Ovary (tissue), 9 donors: ENCODE measurements around the gene CCDC184. TPM values are rescaled to one million over a fixed set of nuclear protein-coding genes. Genes with fewer than 3 reads are reported as not detected.

Source experiments
- DNase-seq, 5 donors: peaks; one replicate each; pipeline ENCODE4 v3.0.0-alpha.2; 2019 to 2020
- H3K27ac ChIP-seq, 2 donors: fragments of 200-600 bp; one replicate each; pipeline versions ENCODE4 v1.5.1 to v1.8.0; 2019 to 2022
- H3K27me3 ChIP-seq: fragments of 200-600 bp; one replicate; pipeline ENCODE4 v1.8.0; 2022
- H3K36me3 ChIP-seq: fragments of 200-600 bp; sonication (generic); one replicate; pipeline ENCODE4 v1.5.1; 2019
- H3K4me1 ChIP-seq: one replicate; pipeline ENCODE4 v1.8.1; 2013; ENCODE audit warnings: mild to moderate bottlenecking, moderate library complexity; ENCODE audit not compliant: insufficient read depth
- H3K4me3 ChIP-seq: fragments of 200-600 bp; sonication (generic); one replicate; pipeline ENCODE4 v1.5.1; 2017
- H3K9me3 ChIP-seq, 2 donors: fragments of 200-600 bp in 1 of 2; sonication (generic) in 1 of 2; one replicate each; pipeline versions ENCODE4 v1.5.1 to v1.8.1; 2013 to 2019; ENCODE audit warnings: mild to moderate bottlenecking in 1 of 2, moderate library complexity in 1 of 2
- CTCF ChIP-seq, 3 donors: fragments of 450-650 bp in 2 of 3; fragments of 200-600 bp in 1 of 3; IDR thresholded peaks; one replicate each; pipeline versions ENCODE4 v1.5.1 to v1.8.0; 2016 to 2022; ENCODE audit warnings: antibody characterized with exemption in 3 of 3, mild to moderate bottlenecking in 1 of 3
- EP300 ChIP-seq: sonication (generic); formaldehyde crosslinking; IDR thresholded peaks from one replicate; pipeline ENCODE4 v1.6.1; 2017; ENCODE audit warnings: antibody characterized with exemption
- POLR2A ChIP-seq: fragments of 450-650 bp; IDR thresholded peaks from one replicate; pipeline ENCODE4 v1.6.1; 2017; ENCODE audit warnings: antibody characterized with exemption, mild to moderate bottlenecking, moderate library complexity
- WGBS, 3 donors: extraction: QIAGEN DNeasy Blood & Tissue Kit in 1 of 3; methylation state at CpG; one replicate each; pipeline versions ENCODE4 v1.1.5 to v1.1.7; 2013 to 2017; 5-methylcytosine and 5-hydroxymethylcytosine counted together
- intact Hi-C, 4 donors: fragments of 100-400 bp; cut with DNase I; formaldehyde crosslinking; loops; one replicate each; pipeline versions ENCODE4 v1.11.0 to v1.15.1; 2022 to 2023
- polyA plus RNA-seq, 2 donors: library from polyadenylated mRNA; stranded (reverse); fragments of 200-250 nt in 1 of 2; fragments of 350-450 nt in 1 of 2; fragmentation: Illumina TruSeq in 1 of 2; extraction: RNeasy Lipid Tissue Mini Kit (QIAGEN cat#74804) in 1 of 2; gene quantifications; one replicate each; pipeline ENCODE4 v1.2.3, GENCODE V29; 2013 to 2014
- total RNA-seq, 7 donors: library from RNA; depleted of rRNA in 2 of 7; stranded (reverse); fragments of >200 nt in 2 of 7; fragmentation: NEBNext Ultra II Directional in 3 of 7; extraction: Animal tissue kit (Norgen Biotek cat#: 25700) in 3 of 7; gene quantifications; one replicate each; pipeline versions ENCODE4 v1.1.0 to v1.2.4, GENCODE V29; 2016 to 2023
- donor health status: DM: no; HTN: no; CAD: no; lungs with moderate emphysema.
- donor health status: DM: no; HTN: no; CAD: no.
- donor health status: Bipolar disorder and iron deficiency.
- donor health status: DM: yes; HTN: yes; CAD: no.
- donor health status: DM: no; HTN: no; CAD: no.
- donor health status: DM: yes; HTN: yes; CAD: no.

CCDC184 gene
- total and polyA plus RNA-seq, 9 donors, result 3.4 to 16.6 (median 6.0) TPM

- H3K27me3 ChIP-seq, result no peaks in the 10 kb centered on the region
- H3K4me3 ChIP-seq, result no peak overlapping the region
- TF ChIP-seq CTCF (IDR thresholded peaks at IDR 0.05) (peak; percentile 75 to 78 (median 75)), EP300 (no peak)
- DNase-seq, result peak; percentile 38 to 76 (median 56)
- WGBS, 3 donors, result 31 to 37% (median 34%) methylated on average over 6 of the region's 6 CpGs
- no peak overlapping the region for H3K27ac ChIP-seq
- intact Hi-C loops, result loop anchor here in 3 of 4 donors (10.0 kb wide), 3 partner anchors 155 to 435 kb away; no protein-coding TSS in a partner anchor
- no peaks in the 10 kb centered on the region for H3K36me3 ChIP-seq
- H3K9me3 ChIP-seq, result no peaks in the 10 kb centered on the region
- H3K4me1 ChIP-seq, result no peaks in the 10 kb centered on the region
These were observed 6.1 kb downstream of the CCDC184 start for GRCh38 chr12:48189331-48190125.

GRCh38 chr12:48191096-48191495 lies 7.7 kb downstream of the CCDC184 start:
- H3K4me3 ChIP-seq, result no peak overlapping the region
- DNase-seq, result no peak
- H3K4me1 ChIP-seq, result no peaks in the 10 kb centered on the region
- H3K27ac ChIP-seq, result no peak overlapping the region
- H3K36me3 ChIP-seq, result no peaks in the 10 kb centered on the region
- intact Hi-C loops, result loop anchor here in 1 of 4 donors (10.0 kb wide), 1 partner anchor 264 kb away; no protein-coding TSS in a partner anchor
- H3K9me3 ChIP-seq, result no peaks in the 10 kb centered on the region
- H3K27me3 ChIP-seq, result no peaks in the 10 kb centered on the region
- TF ChIP-seq CTCF (IDR thresholded peaks at IDR 0.05) (no peak), EP300 (no peak), POLR2A (no peak)

GRCh38 chr12:48192861-48193260 lies 9.4 kb downstream of the CCDC184 start:
- Histone ChIP-seq H3K27me3 (no peaks in the 10 kb centered on the region), H3K27ac (no peak overlapping the region), H3K36me3 (no peaks in the 10 kb centered on the region), H3K4me1 (peaks cover 1% of the 10 kb centered on the region), H3K9me3 (no peaks in the 10 kb centered on the region), H3K4me3 (no peak overlapping the region)
- 79 to 91% (median 85%) methylated on average over 1 of the region's 1 CpG for WGBS, 3 donors
- TF ChIP-seq EP300 (no peak), CTCF (IDR thresholded peaks at IDR 0.05) (no peak), POLR2A (no peak)
- intact Hi-C loops, result loop anchor here in 1 of 4 donors (10.0 kb wide), 1 partner anchor 262 kb away; no protein-coding TSS in a partner anchor
- no peak for DNase-seq

- Histone ChIP-seq H3K27ac (no peak overlapping the region), H3K4me1 (peaks cover 1% of the 10 kb centered on the region), H3K4me3 (no peak overlapping the region), H3K27me3 (no peaks in the 10 kb centered on the region), H3K36me3 (no peaks in the 10 kb centered on the region), H3K9me3 (no peaks in the 10 kb centered on the region)
- 71 to 92% (median 80%) methylated on average over 2 of the region's 2 CpGs for WGBS, 3 donors
- DNase-seq, result no peak
- intact Hi-C loops, result loop anchor here in 1 of 4 donors (10.0 kb wide), 1 partner anchor 261 kb away; no protein-coding TSS in a partner anchor
- TF ChIP-seq EP300 (no peak), POLR2A (no peak), CTCF (IDR thresholded peaks at IDR 0.05) (no peak)
These were observed 10.2 kb downstream of the CCDC184 start for GRCh38 chr12:48193623-48194022.
